Measurements from ENCODE around the gene HOATZ. TPM values are rescaled to one million over a fixed set of nuclear protein-coding genes. Genes with fewer than 3 reads are reported as not detected.

HOATZ gene
- total and polyA plus RNA-seq, 2 of the 13 experiments (the other 11 are each of a cell fraction or from before 2014, with no cell fraction given) = not detected

GRCh38 chr11:111523343-111523742 lies 8.8 kb downstream of the HOATZ start:
- no peaks in the 10 kb centered on the region for H3K9me3 ChIP-seq (ENCODE audit: low read length)
- H3K27me3 ChIP-seq (ENCODE audit: control insufficient read depth in 1 of 2, insufficient read depth in 2 of 2, low read length in 2 of 2) = peaks cover 0 to 18% of the 10 kb centered on the region in 2 experiments; a peak in 2 of 5 replicates
- no peaks in the 10 kb centered on the region for H3K36me3 ChIP-seq (replicated peaks in 1 of 2; ENCODE audit: control insufficient read depth in 1 of 2, insufficient read depth in 2 of 2, low read length in 2 of 2)
- TF ChIP-seq ZBTB20 (CRISPR knock-in tag; IDR thresholded peaks at IDR 0.05; ENCODE audit: borderline replicate concordance, low read depth) = no peak
- TF ChIP-seq GRHL1 (CRISPR knock-in tag; conservative IDR thresholded peaks at IDR 0.05) = no peak
- TF ChIP-seq ZNF543 (CRISPR knock-in tag; IDR thresholded peaks at IDR 0.05) = no peak
- no peak for TF ChIP-seq BORCS8-MEF2B (CRISPR knock-in tag; IDR thresholded peaks at IDR 0.05)
- no peak for TF ChIP-seq ZNF720 (CRISPR knock-in tag; IDR thresholded peaks at IDR 0.05)
- no peak for TF ChIP-seq ZNF567 (CRISPR knock-in tag; IDR thresholded peaks at IDR 0.05; ENCODE audit: borderline replicate concordance)
- BruUV-seq (replicated peaks) = no TSS peak
- DNase-seq (ENCODE audit: low spot score) (no peak), FAIRE-seq (no peak), ATAC-seq (no peak)
- no peaks in the 10 kb centered on the region for H3K4me1 ChIP-seq (ENCODE audit: insufficient read depth, low read length)
- no peaks in the 10 kb centered on the region for H3K79me2 ChIP-seq (ENCODE audit: insufficient read depth, low read length)
- H3K9ac ChIP-seq (ENCODE audit: insufficient read depth, low read depth, low read length) = no peak overlapping the region
- H3K4me2 ChIP-seq (ENCODE audit: low read depth, low read length) = no peak overlapping the region
- ChIA-PET POLR2A (no interaction called here), CTCF (ENCODE audit: low intra/inter-chr PET ratio, low total read pairs) (no interaction called here)
- H3K27ac ChIP-seq (ENCODE audit: extremely low read length, insufficient read depth, low read length) = no peak overlapping the region
- no peak overlapping the region for H3K4me3 ChIP-seq (replicated peaks in 1 of 3; ENCODE audit: insufficient read depth in 1 of 3, low read depth in 2 of 3, low read length in 3 of 3)
- no peaks in the 10 kb centered on the region for H4K20me1 ChIP-seq (ENCODE audit: insufficient read depth, low read length)
- 71% methylated on average over 2 of the region's 2 CpGs for WGBS (ENCODE audit: low lambda C conversion rate)
- in situ Hi-C loops (cut with HindIII; ENCODE audit: extremely low pct_ligation_motif_present, low pct_unique_long_range_greater_than_20kb) = no loop called here
- H2AFZ ChIP-seq (ENCODE audit: low read length) = no peak overlapping the region
- intact Hi-C loops (cut with micrococcal nuclease; ENCODE audit: unreplicated experiment) = no loop called here

GRCh38 chr11:111524056-111524455 lies 9.5 kb downstream of the HOATZ start:
- no peak overlapping the region for H2AFZ ChIP-seq (ENCODE audit: low read length)
- H4K20me1 ChIP-seq (ENCODE audit: insufficient read depth, low read length) = no peaks in the 10 kb centered on the region
- 3% methylated on average over 1 of the region's 1 CpG for WGBS (ENCODE audit: low lambda C conversion rate)
- no peak overlapping the region for H3K27ac ChIP-seq (ENCODE audit: extremely low read length, insufficient read depth, low read length)
- in situ Hi-C loops (cut with HindIII; ENCODE audit: extremely low pct_ligation_motif_present, low pct_unique_long_range_greater_than_20kb) = no loop called here
- TF ChIP-seq ZNF547 (CRISPR knock-in tag; IDR thresholded peaks at IDR 0.05) = no peak
- no peak for TF ChIP-seq FOXK1 (CRISPR knock-in tag; IDR thresholded peaks at IDR 0.05; ENCODE audit: borderline replicate concordance, low read depth)
- TF ChIP-seq IKZF4 (CRISPR knock-in tag; IDR thresholded peaks at IDR 0.05; ENCODE audit: borderline replicate concordance, low read depth, not compliant biosample characterization) = no peak
- TF ChIP-seq FOSL1 (CRISPR knock-in tag; IDR thresholded peaks at IDR 0.05; ENCODE audit: borderline replicate concordance) = no peak
- TF ChIP-seq ZNF280B (CRISPR knock-in tag; IDR thresholded peaks at IDR 0.05; ENCODE audit: borderline replicate concordance) = no peak
- TF ChIP-seq GMEB1 (CRISPR knock-in tag; IDR thresholded peaks at IDR 0.05; ENCODE audit: borderline replicate concordance) = no peak
- TF ChIP-seq ELF3 (CRISPR knock-in tag; IDR thresholded peaks at IDR 0.05) = no peak
- H3K27me3 ChIP-seq (ENCODE audit: control insufficient read depth in 1 of 2, insufficient read depth in 2 of 2, low read length in 2 of 2) = peaks cover 0 to 18% of the 10 kb centered on the region in 2 experiments; a peak in 2 of 5 replicates
- H3K4me2 ChIP-seq (ENCODE audit: low read depth, low read length) = no peak overlapping the region
- H3K36me3 ChIP-seq (replicated peaks in 1 of 2; ENCODE audit: control insufficient read depth in 1 of 2, insufficient read depth in 2 of 2, low read length in 2 of 2) = no peaks in the 10 kb centered on the region
- no peak for DNase-seq (ENCODE audit: low spot score)
- H3K79me2 ChIP-seq (ENCODE audit: insufficient read depth, low read length) = no peaks in the 10 kb centered on the region
- intact Hi-C loops (cut with micrococcal nuclease; ENCODE audit: unreplicated experiment) = no loop called here
- no peaks in the 10 kb centered on the region for H3K9me3 ChIP-seq (ENCODE audit: low read length)
- FAIRE-seq = no peak
- ChIA-PET POLR2A (no interaction called here), CTCF (ENCODE audit: low intra/inter-chr PET ratio, low total read pairs) (no interaction called here)
- no TSS peak for BruUV-seq (replicated peaks)
- no peak overlapping the region for H3K9ac ChIP-seq (ENCODE audit: insufficient read depth, low read depth, low read length)
- H3K4me3 ChIP-seq (replicated peaks in 1 of 3; ENCODE audit: insufficient read depth in 1 of 3, low read depth in 2 of 3, low read length in 3 of 3) = no peak overlapping the region
- ATAC-seq = no peak
- H3K4me1 ChIP-seq (ENCODE audit: insufficient read depth, low read length) = no peaks in the 10 kb centered on the region
